NB4 (cell line): ENCODE measurements around the gene TMC8.

ENCODE experiments used
- DNase-seq: peaks from one replicate; pipeline ENCODE4 v3.0.0; 2010; ENCODE audit warnings: low read depth
- H3K4me3 ChIP-seq: one replicate; pipeline ENCODE4 v1.5.1; 2011; ENCODE audit warnings: mild to moderate bottlenecking, low read depth, low read length, moderate library complexity
- MYC ChIP-seq: IDR thresholded peaks from 2 replicates; pipeline ENCODE4 v1.6.1; 2011; ENCODE audit warnings: low read depth, low read length
- POLR2A ChIP-seq: IDR thresholded peaks from 2 replicates; pipeline ENCODE4 v1.6.1; 2011; ENCODE audit warnings: mild to moderate bottlenecking; ENCODE audit not compliant: insufficient read length; ENCODE audit errors: extremely low read depth
- TF ChIP-seq, protein P1 (sequence below): IDR thresholded peaks from 2 replicates; pipeline ENCODE4 v1.6.1; 2011; ENCODE audit warnings: low read depth, low read length
- TF ChIP-seq, protein P2 (sequence below): IDR thresholded peaks from one replicate; pipeline ENCODE4 v1.5.1; 2012; ENCODE audit warnings: low read depth, low read length

The TMC8 gene

DNA sequence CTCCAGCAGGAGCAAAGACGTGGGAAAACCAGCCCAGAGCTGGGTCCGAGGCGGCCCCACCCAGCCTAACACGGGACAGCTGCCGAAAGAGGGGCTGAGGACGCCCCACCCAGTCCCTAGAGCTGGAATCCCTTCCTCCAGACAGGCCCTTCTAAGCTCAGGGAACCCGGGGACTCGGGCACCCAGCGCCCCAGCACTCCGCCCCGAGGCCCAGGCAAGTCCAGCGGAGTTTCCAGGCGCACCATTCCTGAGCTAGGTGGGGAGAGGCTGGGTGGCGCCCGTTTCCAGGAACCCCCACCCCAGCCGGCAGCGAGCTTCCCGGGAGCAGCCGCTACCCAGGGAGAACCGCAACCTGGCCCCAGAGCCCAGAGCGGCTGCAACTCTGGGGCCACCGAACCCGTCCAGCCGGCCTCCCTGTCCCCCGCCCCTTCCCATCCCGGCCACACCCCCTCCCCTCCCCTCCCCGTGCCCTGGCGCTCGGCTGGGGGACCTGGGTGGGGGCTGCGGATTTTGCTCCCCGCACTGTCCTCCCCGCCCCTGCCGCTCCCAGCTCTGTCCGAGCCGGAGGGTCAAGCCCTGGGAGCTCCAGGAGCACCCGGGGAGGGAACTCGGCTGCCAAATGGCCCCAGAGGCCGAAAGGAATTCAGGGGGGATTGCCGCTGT lies 2.6 kb upstream of the TMC8 start:
- peak; percentile 61 for DNase-seq
- TF ChIP-seq MYC: no peak
- no peak for TF ChIP-seq POLR2A
- TF ChIP-seq, protein P1, sequence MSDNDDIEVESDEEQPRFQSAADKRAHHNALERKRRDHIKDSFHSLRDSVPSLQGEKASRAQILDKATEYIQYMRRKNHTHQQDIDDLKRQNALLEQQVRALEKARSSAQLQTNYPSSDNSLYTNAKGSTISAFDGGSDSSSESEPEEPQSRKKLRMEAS: no peak
- TF ChIP-seq, protein P2, sequence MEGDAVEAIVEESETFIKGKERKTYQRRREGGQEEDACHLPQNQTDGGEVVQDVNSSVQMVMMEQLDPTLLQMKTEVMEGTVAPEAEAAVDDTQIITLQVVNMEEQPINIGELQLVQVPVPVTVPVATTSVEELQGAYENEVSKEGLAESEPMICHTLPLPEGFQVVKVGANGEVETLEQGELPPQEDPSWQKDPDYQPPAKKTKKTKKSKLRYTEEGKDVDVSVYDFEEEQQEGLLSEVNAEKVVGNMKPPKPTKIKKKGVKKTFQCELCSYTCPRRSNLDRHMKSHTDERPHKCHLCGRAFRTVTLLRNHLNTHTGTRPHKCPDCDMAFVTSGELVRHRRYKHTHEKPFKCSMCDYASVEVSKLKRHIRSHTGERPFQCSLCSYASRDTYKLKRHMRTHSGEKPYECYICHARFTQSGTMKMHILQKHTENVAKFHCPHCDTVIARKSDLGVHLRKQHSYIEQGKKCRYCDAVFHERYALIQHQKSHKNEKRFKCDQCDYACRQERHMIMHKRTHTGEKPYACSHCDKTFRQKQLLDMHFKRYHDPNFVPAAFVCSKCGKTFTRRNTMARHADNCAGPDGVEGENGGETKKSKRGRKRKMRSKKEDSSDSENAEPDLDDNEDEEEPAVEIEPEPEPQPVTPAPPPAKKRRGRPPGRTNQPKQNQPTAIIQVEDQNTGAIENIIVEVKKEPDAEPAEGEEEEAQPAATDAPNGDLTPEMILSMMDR: no peak
- peak overlapping the region; percentile 70 for H3K4me3 ChIP-seq

DNA sequence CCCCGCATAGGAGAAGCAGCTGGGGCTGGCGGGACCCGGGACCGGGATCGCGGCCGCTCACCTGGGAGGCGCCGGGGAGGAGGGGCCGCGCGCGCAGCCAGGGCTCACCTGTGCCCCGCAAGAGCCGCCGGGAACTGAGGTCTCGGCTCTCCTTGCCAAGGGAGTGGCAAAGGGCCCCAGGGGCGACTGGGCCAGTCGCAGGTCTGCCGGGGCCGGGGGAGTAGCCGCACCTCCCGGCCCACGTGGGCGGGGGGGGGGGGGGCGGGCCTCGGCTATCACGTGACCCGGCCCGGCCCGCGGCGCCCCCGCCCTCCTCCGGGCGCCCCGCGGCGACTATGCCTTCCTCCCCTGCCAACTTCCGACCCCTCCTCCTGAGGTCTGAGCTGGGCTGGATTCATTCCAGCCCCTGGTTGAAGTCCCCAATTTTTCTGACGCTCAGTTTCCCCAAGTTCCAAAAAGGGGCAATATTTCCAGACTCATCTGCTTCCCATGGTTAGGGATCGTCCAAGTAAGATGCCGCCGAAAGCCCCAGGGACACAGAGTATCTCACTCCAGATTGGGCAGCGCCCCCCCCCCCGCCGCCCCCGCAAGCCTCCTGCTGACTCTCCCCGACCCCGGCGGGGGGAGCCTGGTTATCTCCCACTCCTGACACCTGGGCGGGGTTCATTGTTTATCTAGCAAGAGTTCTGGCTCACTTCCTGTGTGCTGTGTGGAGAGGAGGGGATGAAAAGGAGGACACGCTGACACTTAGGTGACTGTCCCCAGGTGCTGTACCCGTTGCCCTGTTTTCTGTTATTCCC lies 1.8 kb upstream of the TMC8 start, which contains the start of gene TMC6:
Gene TMC6, minus strand, starts transcription at position 205 of the 800 bp plus-strand sequence. CDS start 1,923 bp downstream, outside the sequence.
- peak; percentile 43; the same call in 1 of the 2 replicates for TF ChIP-seq MYC
- TF ChIP-seq POLR2A: no peak
- TF ChIP-seq, protein P1: peak; percentile 74; the same call in 1 of the 2 replicates
- peak within 1 kb of the TSS; percentile 70 for H3K4me3 ChIP-seq
- DNase-seq: peak; percentile 85

DNA sequence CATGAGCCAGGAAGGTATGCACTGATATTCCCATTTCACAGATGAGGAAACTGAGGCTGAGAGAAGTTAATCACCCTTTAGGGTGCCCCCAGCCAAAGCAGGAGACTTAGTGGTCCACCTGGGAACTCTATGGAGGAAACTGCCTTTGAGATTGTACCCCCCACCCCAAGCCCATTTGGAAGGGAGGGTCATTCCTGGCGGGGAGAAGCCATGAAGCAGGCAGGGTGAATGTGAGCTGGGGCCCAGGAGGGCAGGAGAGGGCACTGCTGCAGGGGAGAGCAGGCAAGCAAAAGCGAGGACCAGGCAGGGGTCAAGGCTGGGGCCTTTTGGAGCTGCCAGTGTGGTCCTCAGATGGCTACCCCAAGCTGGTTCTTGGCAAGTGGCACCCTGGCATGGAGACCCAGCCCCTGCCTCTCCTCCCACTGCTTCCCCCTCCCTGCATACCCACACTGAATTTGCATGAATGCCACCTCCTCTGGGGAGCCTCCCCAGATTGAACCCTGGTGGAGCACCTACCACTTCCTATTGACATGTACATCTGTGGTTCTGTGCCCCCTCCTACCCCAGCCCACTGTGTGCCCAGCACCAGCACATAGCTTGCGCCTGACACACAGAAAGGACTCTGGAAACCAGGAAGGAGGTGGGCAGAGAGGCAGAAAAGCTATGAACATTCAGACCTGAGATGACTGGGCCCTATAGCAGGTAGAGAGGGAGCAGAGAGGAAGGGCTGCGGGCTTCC lies 1.1 kb upstream of the TMC8 start:
- DNase-seq: peak; percentile 33
- H3K4me3 ChIP-seq: peak overlapping the region; percentile 48
- TF ChIP-seq MYC: no peak
- TF ChIP-seq, protein P1: no peak
- TF ChIP-seq, protein P2: no peak
- TF ChIP-seq POLR2A: no peak

DNA sequence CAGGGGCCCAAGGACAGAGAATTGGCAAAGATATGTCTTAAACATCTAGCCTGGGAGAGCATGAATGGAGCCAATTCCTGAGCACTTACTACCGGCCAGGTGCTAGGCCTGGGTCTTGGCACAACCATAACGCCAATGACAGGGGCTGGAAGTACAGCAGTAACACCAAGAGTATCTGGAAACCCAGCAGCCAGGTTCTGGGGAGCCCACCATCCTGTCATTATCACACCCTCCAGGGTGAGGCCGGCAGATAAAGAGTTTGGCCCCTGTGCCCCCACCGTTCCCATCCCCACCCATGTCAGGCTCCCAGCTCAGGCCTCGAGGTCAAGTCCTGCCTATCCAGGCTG lies 508 bp upstream of the TMC8 start:
- DNase-seq: no peak
- no peak for TF ChIP-seq MYC
- TF ChIP-seq, protein P1: no peak
- TF ChIP-seq, protein P2: no peak
- TF ChIP-seq POLR2A: no peak
- no peak overlapping the region for H3K4me3 ChIP-seq

DNA sequence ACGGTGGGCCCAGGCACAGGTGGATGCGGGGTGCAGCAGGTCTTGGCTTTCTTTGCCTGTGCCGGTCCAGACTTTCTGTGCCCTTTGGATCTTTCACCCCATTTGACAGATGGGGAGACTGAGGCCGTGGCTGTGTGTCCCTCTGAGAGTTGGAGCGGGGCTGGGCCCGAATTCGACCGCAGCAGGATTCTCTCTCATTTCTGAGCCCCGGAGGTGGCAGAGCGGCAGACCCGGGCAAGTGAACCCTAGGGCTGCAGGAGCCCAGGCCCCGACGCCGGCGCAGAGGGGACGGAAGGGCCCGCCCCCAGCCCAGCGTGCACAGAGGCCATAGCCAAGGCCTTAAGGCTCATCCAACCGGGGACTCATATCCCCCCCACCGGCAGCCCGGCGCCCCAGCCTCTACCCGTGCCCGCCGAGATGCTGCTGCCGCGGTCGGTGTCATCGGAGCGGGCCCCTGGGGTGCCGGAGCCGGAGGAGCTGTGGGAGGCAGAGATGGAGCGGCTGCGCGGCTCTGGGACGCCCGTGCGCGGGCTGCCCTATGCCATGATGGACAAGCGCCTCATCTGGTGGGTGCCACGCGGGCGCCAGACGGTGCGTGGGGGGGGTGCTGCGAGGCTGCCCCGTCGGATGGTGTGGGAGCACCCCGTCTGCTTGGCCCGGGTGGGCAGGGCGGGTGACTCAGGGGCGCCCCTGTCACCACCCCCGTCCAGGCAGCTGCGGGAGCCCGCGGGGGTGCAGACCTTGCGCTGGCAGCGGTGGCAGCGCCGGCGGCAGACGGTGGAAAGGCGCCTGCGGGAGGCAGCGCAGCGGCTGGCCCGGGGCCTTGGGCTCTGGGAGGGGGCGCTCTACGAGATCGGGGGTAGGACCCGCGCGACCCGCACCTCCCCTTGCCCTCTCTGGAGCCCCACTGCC lies 857 bp downstream of the TMC8 start:
- no peak for DNase-seq
- H3K4me3 ChIP-seq: no peak overlapping the region
- no peak for TF ChIP-seq POLR2A
- TF ChIP-seq, protein P2: no peak
- TF ChIP-seq, protein P1: no peak
- TF ChIP-seq MYC: no peak
